Stimulated activated CD8-positive, alpha-beta memory T cell treated with anti-CD3 and anti-CD28 coated beads, Interleukin-12 subunit alpha, Interleukin-12 subunit beta, amount 100 ng/mL, for 24 hours (primary cell): ENCODE measurements around the gene PHF20.
"Not testable (repeated sequence)": the region's sequence is repeated elsewhere in the genome, so short reads cannot be mapped to it uniquely, and the experiment has no call there.

Experiments used
- DNase-seq: peaks from one replicate; pipeline ENCODE4 v3.0.0-alpha.2; 2020; ENCODE audit errors: extremely low read depth

The PHF20 gene

DNA sequence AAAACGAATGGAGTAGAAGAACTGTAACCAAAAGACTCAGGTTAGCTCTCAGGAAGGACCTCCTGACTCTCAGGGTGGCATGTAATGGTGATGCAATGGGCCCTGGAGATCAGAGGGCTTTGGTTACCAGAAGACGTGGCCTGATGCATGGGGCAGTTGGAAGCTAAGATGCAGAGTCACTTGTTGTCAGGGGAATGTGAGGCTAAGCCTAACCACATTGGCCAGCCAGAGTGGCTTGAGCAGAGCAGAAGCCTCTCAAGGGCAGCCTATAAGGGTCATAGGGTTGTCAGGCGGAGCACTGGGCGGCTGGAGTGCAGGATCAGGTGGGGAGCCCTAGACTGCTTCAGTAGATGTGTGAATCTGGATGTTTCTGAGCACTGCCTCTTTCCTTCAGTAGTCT is 202.4 kb downstream of the PHF20 start:
- DNase-seq = no peak

DNA sequence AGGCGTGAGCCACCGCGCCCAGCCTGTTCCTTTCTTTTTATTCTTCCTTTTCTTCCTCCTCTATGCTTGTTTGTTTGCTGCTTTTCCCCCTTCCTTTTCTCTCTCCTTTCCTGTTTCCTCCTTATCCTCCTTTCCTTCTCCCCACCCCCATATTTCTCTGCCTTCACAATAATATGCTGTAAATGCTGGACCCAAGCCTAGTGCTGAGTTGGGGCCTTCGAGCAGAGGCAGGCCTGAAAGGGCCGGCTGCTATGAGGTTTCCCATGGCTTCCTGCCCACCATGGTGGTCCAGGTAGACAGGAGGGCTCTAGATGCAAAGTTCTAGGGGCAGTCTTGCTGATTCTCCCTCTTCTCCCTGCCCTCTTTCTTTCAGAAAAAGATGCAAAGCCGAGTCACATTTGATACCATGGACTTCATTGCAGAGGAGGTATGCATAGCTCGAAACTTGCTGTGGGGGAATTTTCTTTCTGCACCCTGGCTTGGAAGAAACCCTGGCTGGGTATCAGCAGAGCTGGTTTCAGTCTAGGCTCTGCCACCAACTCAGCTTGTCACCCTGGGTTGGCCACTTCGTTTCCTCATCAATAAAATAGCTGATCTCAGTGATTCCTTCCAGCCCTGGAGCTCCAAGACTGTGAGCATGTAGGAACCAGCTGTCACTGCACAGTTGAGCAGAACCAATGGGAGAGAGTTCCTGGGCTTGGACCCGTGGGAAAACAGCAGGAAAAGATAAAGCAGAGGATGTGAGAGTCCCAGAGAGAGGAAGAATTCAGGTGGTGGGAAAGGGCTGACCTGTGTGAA is 204.0 kb downstream of the PHF20 start:
- DNase-seq = no peak

DNA sequence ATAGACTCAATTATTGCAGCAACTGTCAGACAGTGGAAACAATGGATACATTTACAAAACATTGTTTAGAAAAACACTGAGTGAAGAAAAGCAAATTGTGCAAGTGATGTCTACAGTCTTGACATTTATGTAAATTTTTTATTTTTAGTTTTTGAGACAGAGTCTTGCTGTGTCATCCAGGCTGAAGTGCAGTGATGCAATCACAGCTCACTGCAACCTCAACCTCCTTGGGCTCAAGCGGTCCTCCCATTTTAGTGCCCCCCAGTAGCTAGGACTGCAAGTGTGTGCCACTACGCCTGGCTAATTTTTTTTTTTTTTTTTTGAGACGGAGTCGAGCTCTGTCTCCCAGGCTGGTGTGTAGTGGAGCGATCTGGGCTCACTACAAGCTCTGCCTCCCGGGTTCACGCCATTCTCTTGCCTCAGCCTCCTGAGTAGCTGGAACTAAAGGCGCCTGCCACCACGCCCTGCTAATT is 206.3 kb downstream of the PHF20 start:
- DNase-seq = no peak

DNA sequence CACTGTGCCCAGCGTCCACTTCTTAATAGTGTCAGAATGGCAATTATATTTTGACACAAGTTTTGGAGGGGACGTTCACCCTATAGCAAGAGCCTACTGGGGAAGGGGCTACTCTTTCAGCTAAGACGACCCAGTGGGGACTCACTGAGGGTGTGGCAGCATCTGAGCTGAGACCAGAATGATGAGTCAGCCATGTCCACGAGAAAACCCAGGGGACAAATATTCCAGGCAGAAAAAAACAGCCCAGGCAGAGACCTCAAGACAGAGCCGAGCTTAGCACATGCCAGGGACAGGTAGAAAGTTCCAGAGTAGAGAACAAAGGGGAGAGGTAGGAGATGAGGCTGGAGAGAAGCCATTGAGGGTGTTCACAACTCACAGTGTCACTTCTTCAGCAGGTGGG is 207.7 kb downstream of the PHF20 start:
- DNase-seq = no peak

DNA sequence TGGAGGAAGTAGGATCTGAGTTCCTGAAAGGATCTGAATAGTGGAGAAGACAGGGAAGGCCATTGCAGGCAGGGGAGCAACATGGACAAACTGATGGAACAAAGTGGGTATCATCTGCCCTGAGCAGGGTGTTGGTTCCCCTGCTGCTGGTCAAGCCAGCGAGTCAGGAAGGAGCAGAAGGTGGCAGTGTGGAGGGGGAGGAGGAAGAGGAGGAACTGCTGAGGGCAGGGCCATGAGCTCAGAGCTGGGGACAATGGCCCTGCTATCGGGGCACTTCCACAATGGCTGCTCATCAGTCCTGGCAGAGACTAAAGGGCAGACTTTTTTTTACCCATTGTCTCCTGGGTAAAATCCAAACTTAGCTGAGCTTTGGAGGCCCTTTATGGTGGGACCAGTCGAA is 210.2 kb downstream of the PHF20 start:
- DNase-seq = no peak

DNA sequence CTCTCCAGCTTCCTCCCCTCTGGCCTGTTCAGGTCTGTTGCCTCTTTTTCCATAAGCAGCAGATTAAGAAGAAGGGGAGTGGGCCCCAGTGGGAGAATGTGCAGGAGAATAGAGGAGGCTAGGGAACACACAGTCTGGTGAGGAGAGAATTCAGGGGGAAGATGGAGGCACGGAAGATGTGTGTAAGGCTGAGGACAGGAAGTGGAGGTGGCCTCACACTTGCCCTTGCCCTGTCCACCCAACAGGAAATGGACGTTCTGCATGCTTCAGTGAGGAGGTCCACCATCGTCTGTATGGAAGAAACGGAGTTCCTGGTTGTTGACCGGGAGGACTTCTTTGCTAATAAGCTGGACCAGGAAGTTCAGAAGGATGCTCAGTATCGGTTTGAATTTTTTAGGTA is 212.6 kb downstream of the PHF20 start:
- no peak for DNase-seq

- no peak for DNase-seq
Observed at GRCh38 chr20:35985806-35986205, 214.0 kb downstream of the PHF20 start.

DNA sequence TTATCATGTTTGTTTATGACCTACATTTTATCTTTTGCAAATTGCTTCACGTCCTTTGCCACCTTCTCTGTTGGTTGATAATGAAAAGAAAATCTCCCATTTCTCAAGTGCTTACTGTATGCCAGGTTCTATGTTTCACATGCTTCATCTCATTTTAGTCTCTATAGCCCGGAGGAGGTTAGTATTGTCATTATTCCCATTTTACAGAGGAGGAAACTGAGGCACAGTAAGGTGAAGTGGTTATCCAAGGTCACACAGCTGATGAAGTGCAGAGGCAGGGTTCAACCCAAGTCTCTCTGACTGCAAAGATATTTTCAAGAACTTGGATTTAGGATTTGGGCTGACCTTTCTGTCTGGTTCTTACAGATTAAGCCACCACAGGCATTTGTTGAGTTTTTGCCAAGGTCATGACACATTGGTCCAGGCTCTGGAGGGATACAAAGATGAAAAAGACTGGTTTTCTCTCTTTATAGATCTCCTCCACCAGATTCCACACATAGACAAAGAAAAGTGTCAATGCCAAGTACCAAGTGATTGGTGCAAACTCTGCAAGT is 217.2 kb downstream of the PHF20 start:
- no peak for DNase-seq

- DNase-seq = no peak
Observed at GRCh38 chr20:35991142-35991771, 219.4 kb downstream of the PHF20 start.

DNA sequence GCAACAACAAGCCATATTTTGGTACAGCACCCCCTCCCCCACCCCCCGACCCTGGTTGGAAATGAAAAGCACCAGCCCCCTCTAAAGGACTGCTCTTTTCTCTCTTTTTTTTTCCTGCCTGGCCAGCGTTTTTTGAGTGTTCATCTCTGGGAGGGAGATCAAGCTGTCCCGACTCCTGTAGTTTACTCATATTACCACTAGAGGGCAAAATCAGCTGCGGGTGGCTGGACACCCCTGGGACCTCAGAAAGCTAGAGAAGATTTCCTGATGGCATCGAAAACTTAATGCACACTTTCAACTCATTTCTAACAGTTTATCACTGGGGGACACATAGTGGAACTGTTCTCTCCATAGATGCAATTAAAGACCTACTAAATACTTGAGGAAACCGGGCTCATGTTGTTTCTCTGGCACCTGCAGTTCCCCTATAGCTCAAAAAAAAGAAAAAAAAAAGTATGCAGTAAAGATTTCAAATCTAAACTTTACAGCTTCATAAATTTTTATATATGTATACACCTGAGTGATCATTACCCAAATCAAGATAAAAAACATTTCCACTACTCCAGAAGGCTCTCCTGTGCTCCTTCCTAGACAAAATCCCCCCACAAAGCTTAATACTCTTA is 221.0 kb downstream of the PHF20 start:
- DNase-seq = no peak

DNA sequence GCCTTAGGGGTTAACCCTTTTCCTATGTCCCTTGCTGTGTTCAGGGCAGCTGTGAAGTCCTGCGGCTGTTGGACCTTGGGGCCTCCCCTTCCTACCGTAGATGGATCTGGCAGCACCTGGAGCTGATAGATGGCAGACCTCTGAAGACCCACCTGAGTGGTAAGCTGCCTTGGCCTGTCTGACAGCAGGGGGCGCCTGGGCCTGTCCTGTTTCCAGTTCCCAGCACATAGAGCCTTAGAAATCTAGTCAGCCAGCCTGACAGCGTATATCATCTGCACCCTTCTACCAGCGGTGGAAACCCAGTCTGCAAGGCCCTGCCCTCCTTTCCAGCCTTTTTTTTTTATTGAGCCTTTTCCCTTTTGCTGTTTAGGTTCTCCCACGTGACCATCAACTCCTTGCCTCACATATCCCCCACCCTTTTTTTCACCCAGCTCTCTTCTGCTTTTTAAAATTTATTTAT is 223.2 kb downstream of the PHF20 start:
- DNase-seq = peak; percentile 45

DNA sequence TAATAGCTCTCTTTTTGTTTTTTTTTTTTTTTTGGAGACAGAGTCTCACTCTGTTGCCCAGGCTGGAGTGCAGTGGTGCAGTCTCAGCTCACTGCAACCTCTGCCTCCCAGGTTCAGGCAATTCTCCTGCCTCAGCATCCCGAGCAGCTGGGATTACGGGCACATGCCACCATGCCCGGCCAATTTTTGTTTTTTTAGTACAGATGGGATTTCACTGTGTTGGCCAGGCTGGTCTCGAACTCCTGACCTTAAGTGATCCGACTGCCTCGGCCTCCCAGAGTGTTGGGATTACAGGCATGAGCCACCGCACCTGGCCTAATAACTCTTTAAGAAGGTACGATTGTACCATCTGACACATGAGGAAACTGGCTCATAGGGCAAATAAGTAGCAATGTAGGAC is 224.7 kb downstream of the PHF20 start:
- not testable (repeated sequence) for DNase-seq
